Testis (tissue), 2 donors: ENCODE data around the gene GNA14.

Source experiments
- POLR2A ChIP-seq: fragments of 450-650 bp; IDR thresholded peaks from one replicate; pipeline ENCODE4 v1.6.1; 2017; ENCODE audit warnings: antibody characterized with exemption, mild to moderate bottlenecking, moderate library complexity
- TF ChIP-seq, protein P1 (sequence below), 3 experiments: fragments of 450-650 bp in 2 of 3; fragments of 200-600 bp in 1 of 3; sonication (generic) in 1 of 3; IDR thresholded peaks; one replicate each; pipeline ENCODE4 v1.5.1; 2016 to 2019; ENCODE audit warnings: antibody characterized with exemption in 3 of 3, mild to moderate bottlenecking in 2 of 3, moderate library complexity in 1 of 3

DNA sequence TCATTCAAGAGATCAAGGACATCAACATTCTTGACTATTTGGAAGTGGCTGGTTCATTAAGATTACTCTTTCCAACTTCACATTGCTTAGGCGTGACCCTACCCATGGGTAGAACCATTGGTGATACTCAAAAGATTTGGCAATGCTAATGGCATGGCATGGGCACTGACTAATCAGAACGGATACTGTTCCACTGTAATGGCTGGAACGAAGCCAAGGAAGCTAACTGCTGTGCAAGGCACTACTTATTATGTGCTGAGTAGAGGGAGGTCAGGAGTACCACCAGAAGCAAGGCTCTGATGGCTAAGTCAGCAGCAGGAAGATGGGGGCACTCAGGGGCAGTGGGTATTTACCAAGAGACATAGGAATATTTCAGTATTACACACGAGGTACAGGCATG is 31.9 kb downstream of the GNA14 start:
- TF ChIP-seq, protein P1, sequence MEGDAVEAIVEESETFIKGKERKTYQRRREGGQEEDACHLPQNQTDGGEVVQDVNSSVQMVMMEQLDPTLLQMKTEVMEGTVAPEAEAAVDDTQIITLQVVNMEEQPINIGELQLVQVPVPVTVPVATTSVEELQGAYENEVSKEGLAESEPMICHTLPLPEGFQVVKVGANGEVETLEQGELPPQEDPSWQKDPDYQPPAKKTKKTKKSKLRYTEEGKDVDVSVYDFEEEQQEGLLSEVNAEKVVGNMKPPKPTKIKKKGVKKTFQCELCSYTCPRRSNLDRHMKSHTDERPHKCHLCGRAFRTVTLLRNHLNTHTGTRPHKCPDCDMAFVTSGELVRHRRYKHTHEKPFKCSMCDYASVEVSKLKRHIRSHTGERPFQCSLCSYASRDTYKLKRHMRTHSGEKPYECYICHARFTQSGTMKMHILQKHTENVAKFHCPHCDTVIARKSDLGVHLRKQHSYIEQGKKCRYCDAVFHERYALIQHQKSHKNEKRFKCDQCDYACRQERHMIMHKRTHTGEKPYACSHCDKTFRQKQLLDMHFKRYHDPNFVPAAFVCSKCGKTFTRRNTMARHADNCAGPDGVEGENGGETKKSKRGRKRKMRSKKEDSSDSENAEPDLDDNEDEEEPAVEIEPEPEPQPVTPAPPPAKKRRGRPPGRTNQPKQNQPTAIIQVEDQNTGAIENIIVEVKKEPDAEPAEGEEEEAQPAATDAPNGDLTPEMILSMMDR (IDR thresholded peaks at IDR 0.05): no peak
- no peak for TF ChIP-seq POLR2A
